Dendritic cell treated with granulocyte-macrophage colony-stimulating factor and Interleukin-4, amounts not matched to agents 40 ng/mL and 50 ng/mL, for 4 days (primary cell): Measurements from ENCODE around the gene TBCD.

ENCODE experiments used
- H3K27ac Mint-ChIP-seq: one replicate; pipeline ENCODE4 v1.8.0; 2022; ENCODE audit warnings: mild to moderate bottlenecking, mixed read lengths
- H3K27me3 Mint-ChIP-seq: one replicate; pipeline ENCODE4 v1.8.0; 2022; ENCODE audit warnings: mild to moderate bottlenecking, mixed read lengths
- H3K36me3 Mint-ChIP-seq: one replicate; pipeline ENCODE4 v1.8.0; 2022; ENCODE audit warnings: low read depth, mixed read lengths
- H3K4me1 Mint-ChIP-seq: one replicate; pipeline ENCODE4 v1.8.0; 2022; ENCODE audit warnings: low read depth, mixed read lengths
- H3K4me3 Mint-ChIP-seq: one replicate; pipeline ENCODE4 v1.8.0; 2022; ENCODE audit warnings: mild to moderate bottlenecking, moderate library complexity, mixed read lengths
- H3K9me3 Mint-ChIP-seq: one replicate; pipeline ENCODE4 v1.8.0; 2022; ENCODE audit warnings: mixed read lengths
- intact Hi-C: fragments of 100-400 bp; cut with micrococcal nuclease; formaldehyde crosslinking; loops from one replicate; pipeline ENCODE4 v1.15.0; 2022

The TBCD gene

DNA sequence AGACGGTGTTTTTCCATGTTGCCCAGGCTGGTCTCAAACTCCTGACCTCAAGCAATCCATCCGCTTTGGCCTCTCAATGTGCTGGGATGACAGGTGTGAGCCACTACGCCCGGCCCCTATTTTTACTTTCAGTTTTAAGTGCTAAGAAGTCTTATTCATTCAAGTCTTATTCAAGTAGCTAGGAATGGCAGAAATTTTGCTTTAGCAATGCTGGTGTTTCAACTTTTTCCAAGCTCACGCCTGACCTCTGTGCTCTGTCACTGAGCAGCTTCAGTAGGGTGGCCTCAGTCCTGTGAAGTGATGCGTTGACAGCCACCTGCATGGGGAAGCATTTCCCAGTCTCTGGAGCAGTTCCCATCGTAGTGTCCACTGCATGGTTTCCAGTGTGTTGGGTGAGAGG, 75.1 kb downstream of the TBCD start:
- intact Hi-C loops = no loop called here
- Mint-ChIP-seq H3K27me3 (no peaks in the 10 kb centered on the region), H3K27ac (no peak overlapping the region)

DNA sequence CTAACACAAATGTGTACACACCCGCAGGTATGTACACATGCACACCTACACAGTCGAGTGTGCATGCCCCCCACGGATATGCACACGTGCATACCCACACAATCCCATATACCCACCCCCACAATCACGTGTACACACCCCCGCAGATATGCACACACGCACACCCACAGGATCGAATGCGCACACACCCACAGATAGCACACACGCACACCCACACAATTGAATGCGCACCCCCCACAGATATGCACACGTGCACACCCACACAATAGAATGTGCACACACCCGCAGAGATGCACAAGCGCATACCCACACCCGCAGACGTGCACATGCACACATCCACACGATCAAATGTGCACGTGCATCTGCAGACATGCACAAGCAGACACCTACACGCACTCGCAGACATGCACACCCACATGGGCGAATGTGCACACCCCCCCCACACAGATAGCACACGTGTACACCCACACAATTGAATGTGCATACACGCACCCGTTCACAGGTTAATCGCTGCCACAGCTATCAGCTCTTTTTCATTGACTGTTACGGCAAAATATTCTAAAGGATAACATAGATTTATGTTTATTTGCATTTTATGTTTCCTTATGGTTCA, 77.1 kb downstream of the TBCD start:
- no peak overlapping the region for H3K27ac Mint-ChIP-seq
- peaks cover 53% of the 10 kb centered on the region for H3K36me3 Mint-ChIP-seq
- H3K27me3 Mint-ChIP-seq = no peaks in the 10 kb centered on the region
- intact Hi-C loops = no loop called here
- no peak overlapping the region for H3K4me3 Mint-ChIP-seq
- no peaks in the 10 kb centered on the region for H3K4me1 Mint-ChIP-seq
- no peaks in the 10 kb centered on the region for H3K9me3 Mint-ChIP-seq

More for the DNA sequence above, 75.1 kb downstream of the TBCD start:
- Mint-ChIP-seq H3K36me3 (peaks cover 52% of the 10 kb centered on the region), H3K9me3 (no peaks in the 10 kb centered on the region), H3K4me3 (no peak overlapping the region), H3K4me1 (no peaks in the 10 kb centered on the region)

DNA sequence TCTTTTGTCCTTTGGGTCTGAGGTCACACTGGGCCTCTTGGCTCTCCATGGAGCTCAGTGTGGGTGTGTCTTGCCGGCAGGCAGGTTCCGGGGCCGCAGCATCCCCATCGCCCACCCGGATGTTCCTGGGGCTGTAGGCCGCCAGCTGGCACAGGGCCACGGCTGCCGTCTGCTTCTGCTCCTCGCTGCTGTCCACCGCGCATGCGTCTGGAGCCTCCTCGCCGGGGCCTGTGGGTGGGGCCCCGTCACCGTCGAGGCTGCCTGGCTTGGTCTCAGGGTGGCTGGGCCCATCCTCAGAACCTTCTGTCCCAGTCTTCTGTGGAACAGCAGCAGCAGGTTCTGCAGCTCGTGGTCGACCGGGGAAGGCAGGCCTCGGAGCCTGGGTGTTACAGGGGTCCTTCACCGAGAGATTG, 78.4 kb downstream of the TBCD start:
- Mint-ChIP-seq H3K4me1 (peaks cover 7% of the 10 kb centered on the region), H3K4me3 (no peak overlapping the region), H3K27ac (no peak overlapping the region), H3K36me3 (peaks cover 53% of the 10 kb centered on the region), H3K27me3 (no peaks in the 10 kb centered on the region), H3K9me3 (no peaks in the 10 kb centered on the region)
- intact Hi-C loops = no loop called here

DNA sequence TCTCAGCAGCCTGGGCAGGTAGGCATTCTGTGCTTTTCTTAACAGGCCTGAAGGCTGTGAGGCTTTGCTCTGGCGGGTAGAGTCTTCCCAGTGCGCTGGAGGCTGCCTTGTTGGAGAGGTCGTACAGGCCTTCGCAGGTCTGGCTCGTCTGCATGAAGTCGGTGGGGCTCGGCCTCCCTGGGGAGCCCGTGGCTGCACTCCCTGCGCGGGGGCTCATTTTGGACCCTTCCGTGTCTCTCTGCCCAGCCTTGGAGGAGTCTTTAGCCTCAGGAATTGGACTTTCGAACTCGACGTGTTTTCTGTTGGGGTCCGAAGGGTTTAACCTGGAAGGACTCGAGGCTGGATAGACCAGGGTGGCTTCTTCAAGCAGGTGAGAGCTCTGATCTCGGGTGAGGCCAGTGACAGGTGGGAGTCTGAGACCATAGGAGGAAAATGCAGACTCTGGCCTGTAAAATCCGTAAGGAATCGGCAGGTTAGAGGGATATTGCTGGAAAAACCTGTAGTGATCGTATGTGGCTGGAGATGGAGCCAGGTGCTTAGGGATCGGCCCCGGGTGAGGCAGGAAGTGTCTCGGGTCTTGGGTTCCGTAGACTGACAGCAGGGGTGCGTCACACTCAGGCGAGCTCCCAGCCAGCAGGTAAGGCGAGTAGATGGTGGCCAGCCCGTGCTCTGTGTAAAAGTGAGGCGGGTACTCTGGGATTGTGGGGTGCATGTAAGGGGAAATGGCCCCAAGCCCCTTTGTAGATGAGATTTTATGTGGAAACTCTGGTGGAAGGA, 79.4 kb downstream of the TBCD start:
- H3K27me3 Mint-ChIP-seq = no peaks in the 10 kb centered on the region
- no peaks in the 10 kb centered on the region for H3K9me3 Mint-ChIP-seq
- no peak overlapping the region for H3K4me3 Mint-ChIP-seq
- intact Hi-C loops = no loop called here
- H3K4me1 Mint-ChIP-seq = peaks cover 17% of the 10 kb centered on the region
- no peak overlapping the region for H3K27ac Mint-ChIP-seq
- peaks cover 53% of the 10 kb centered on the region for H3K36me3 Mint-ChIP-seq

DNA sequence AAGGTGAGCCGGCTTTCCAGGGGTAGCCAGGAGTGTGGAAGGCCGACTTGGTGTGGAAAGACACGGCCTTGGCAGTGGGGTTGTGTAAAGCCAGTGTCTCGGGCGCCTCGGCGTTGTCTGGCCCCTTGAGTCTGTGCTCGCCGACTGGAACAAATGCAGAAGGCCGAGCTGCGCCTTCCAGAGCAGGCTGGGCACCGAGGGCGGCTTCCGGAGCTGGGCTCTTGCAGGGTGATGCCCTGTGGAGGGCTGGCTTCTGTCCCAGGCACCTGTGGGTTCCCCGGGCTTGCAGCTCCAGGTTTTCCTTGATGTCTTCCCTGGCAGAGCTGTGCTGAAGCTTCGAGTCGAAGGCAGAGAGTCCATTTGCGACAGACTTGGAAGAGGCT, 79.9 kb downstream of the TBCD start:
- intact Hi-C loops = no loop called here
- Mint-ChIP-seq H3K9me3 (no peaks in the 10 kb centered on the region), H3K27ac (no peak overlapping the region), H3K27me3 (no peaks in the 10 kb centered on the region), H3K36me3 (peaks cover 53% of the 10 kb centered on the region), H3K4me3 (no peak overlapping the region), H3K4me1 (peaks cover 23% of the 10 kb centered on the region)

DNA sequence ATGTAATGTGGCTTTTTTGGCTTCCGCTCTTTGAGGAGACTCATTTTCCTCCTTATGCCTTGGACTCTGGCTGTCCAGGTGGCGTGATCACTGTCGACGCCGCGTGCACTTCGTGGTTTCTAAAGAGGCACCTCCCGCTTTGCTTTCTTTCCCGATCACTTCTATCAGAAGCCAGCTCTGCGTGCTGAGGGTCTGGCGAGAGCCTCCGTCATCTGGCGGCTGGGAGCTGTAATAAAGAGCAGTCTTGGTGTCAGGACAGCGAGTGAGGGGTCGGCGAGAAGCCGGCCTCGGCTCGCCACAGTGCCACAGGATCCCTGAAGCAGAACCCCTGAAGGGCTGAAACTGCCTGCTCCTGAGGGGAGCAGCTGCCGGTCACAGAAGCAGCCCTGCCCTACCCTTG, 80.5 kb downstream of the TBCD start:
- Mint-ChIP-seq H3K27ac (no peak overlapping the region), H3K4me1 (peaks cover 29% of the 10 kb centered on the region), H3K9me3 (no peaks in the 10 kb centered on the region), H3K4me3 (no peak overlapping the region), H3K36me3 (peaks cover 48% of the 10 kb centered on the region), H3K27me3 (no peaks in the 10 kb centered on the region)
- intact Hi-C loops = no loop called here

DNA sequence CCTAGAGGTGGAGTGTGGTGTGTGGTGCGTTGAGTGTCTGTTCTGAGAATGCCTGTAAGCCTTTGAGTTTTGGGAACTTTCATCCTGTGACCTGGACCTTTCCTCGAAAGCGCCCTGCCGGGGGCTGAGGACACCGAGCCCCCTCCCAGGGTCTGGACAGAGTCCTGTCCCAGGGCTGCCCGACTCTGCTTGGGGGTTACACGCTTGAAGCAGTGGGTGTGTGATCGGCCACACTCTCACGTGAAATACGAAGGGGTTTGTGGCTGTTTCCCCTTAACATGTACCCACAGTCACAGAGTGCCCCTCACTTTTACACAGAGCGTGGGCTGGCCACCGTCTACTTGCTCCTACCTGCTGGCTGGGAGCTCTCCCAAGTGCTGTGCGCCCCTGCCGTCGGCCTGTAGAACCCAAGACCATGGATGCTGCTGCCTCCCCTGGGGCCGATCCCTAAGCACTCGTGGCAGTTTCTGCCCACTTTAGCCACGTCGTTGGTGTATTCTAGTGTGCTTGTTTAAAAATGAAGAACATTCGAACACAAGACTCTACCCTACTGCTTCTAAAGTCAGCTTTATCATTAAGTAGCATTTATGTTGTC, 81.1 kb downstream of the TBCD start:
- intact Hi-C loops = no loop called here
- H3K36me3 Mint-ChIP-seq = peaks cover 42% of the 10 kb centered on the region

DNA sequence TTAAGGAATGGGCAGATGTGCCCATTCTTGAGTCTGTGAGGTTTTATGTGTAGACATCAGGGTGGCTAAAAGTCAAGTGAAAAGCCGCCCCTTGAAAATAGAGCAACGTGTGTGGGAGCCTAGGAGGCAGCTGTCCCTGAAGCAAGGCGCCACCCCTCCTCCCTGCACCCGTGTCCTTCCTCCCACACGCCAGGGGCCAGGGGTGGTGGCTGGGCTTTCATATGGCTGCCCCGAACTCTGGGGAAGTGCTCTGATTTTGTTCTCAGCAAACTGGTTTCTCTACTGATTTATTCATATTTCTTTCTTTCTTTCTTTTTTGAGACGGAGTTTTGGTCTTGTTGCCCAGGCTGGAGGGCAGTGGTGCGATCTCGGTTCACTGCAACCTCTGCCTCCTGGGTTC, 83.3 kb downstream of the TBCD start:
- peak overlapping the region; percentile 45 for H3K27ac Mint-ChIP-seq
- H3K27me3 Mint-ChIP-seq = no peaks in the 10 kb centered on the region
- H3K9me3 Mint-ChIP-seq = no peaks in the 10 kb centered on the region
- intact Hi-C loops = no loop called here
- H3K4me3 Mint-ChIP-seq = peak overlapping the region; percentile 13
- peaks cover 28% of the 10 kb centered on the region for H3K36me3 Mint-ChIP-seq
- H3K4me1 Mint-ChIP-seq = peaks cover 38% of the 10 kb centered on the region

More for the DNA sequence above, 81.1 kb downstream of the TBCD start:
- Mint-ChIP-seq H3K27ac (no peak overlapping the region), H3K9me3 (no peaks in the 10 kb centered on the region), H3K4me3 (no peak overlapping the region), H3K27me3 (no peaks in the 10 kb centered on the region), H3K4me1 (peaks cover 34% of the 10 kb centered on the region)

DNA sequence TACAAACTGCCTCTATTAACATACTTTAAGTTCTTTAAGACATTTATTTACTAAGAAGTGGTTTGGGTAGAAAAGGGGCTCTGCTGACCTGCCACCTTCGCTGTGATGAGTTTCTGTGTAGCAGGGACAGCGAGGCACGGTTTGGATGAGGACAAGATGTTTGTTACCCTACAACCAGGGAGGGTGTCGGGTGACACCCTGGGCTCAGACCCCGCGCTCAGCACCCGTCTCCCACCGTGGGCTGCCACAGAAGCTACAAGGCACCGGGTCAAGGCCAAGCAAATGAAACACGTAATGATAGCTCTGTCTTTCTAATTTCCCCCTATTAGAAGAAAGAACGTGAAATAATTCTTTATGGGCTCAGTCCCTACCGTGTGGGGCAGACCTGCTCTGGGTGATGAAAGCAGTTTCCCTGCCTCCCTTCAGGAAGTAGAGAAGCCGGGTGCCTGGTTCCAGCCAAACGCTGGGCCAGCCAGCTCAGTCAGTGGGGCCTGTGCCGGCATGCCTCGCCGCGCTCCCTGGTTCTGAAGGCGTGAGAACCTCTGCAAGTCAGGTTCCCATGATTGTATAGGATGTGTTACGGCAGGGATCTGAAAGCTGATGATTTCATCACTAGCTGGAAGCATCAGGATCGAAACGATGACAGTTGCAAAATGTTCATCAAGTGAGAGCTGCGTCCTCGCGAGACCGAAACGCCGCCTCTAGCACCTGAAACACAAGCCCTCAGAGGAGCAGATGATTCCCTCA, 84.1 kb downstream of the TBCD start:
- Mint-ChIP-seq H3K36me3 (peaks cover 20% of the 10 kb centered on the region), H3K4me1 (peaks cover 38% of the 10 kb centered on the region), H3K27ac (peak overlapping the region; percentile 45), H3K27me3 (no peaks in the 10 kb centered on the region), H3K9me3 (no peaks in the 10 kb centered on the region), H3K4me3 (no peak overlapping the region)
- intact Hi-C loops = no loop called here

DNA sequence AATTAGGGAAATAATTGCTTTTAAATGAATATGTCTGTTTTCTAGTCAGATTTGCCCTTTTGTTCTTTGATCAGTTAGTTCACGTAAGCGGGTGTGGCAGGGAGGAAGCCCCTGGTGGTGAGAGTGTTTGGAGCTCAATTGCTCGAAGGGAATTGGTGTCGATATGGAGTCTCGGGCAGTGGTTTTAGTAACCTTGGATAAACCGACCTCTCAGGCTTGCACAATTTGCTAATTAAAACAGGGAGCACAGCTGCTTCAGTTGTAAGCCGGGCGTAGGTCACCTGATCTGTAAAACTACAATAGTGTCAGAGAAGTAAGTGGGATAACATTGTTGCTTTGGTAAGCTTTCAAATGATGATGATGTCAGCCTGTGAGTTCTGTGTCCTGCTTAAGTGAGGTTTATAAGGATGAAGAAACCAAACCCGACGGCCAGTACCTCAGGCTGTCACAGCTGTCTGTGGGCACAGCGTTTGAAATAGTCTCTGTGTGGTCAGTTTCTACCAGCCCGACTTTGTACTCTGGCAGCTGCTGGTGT, 85.0 kb downstream of the TBCD start:
- peaks cover 38% of the 10 kb centered on the region for H3K4me1 Mint-ChIP-seq
- no peak overlapping the region for H3K4me3 Mint-ChIP-seq
- no peaks in the 10 kb centered on the region for H3K27me3 Mint-ChIP-seq
- peak overlapping the region; percentile 32 for H3K27ac Mint-ChIP-seq
- peaks cover 12% of the 10 kb centered on the region for H3K36me3 Mint-ChIP-seq
- no peaks in the 10 kb centered on the region for H3K9me3 Mint-ChIP-seq
- intact Hi-C loops = no loop called here

DNA sequence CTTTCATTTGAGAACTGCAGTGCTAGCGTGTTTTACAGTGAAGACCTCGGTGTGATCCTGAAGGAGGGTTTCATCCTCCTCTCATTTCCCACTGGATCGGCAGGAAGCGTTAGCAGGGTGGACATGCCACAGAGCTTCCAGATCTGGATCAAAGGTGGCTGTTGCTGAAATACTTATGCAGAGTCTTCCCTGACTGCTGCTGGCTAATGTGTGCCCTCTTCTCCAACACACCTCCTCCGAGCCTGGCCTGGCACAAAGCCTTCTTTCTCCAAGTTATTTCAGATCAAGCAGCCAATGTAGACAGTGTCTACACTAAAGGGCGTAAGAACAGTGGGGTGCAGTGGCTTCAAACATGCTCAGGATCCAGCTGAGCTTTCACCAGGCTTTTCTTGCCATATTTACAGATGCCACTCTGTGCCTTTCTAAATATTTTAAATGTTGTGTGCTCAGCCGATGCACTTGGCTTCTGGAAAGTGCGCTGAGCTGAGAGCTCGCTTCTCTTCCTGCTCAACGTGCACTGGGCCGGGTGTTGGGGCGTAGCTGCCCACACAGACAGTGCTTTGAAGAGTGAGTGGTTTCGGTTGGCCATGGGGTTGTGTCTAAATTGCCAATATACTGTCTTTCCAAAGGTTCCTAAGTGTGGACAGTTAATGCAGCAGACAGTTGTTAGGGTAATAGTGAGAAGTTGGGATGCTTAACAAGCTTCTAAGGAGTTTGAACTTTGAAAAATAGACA, 85.9 kb downstream of the TBCD start:
- Mint-ChIP-seq H3K27ac (peak overlapping the region; percentile 81), H3K4me1 (peaks cover 38% of the 10 kb centered on the region), H3K4me3 (peak overlapping the region; percentile 58), H3K27me3 (peaks cover 1% of the 10 kb centered on the region), H3K36me3 (peaks cover 8% of the 10 kb centered on the region), H3K9me3 (no peaks in the 10 kb centered on the region)
- intact Hi-C loops = no loop called here

DNA sequence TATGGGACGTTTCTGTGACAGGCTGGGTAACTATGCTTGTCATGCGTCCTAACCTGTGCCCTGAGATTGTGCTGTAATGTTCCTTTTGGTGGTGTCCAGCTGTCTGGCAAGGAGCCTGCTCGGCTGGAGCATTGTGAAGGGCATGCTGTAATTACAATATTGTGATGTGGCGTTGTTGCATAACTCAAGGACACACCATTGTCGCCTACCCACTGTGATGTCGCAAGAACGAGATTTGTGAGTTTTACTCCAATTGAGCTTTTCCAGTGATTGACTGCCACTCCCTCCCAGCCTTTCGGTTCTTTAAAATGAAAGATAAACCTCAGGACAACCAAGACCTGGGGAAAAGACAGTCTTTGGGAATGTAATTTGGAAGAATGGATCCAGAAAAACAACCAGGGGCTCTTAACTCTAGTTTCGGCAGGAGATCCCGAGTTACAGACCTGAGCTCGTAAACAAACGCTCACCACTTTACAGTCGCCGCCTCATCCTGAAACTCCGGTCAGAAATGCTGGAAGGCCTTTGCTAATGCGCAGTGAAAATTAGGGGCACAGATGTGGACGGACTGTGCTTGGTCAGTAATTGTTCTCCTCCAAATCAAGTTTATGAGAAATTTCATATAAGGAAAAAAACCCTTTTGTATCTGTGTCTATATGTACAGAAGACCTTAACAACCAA, 86.7 kb downstream of the TBCD start:
- intact Hi-C loops = no loop called here

More for the DNA sequence above, 86.7 kb downstream of the TBCD start:
- Mint-ChIP-seq H3K4me1 (peaks cover 38% of the 10 kb centered on the region), H3K9me3 (no peaks in the 10 kb centered on the region), H3K27me3 (peaks cover 1% of the 10 kb centered on the region), H3K4me3 (no peak overlapping the region), H3K36me3 (peaks cover 2% of the 10 kb centered on the region), H3K27ac (peak overlapping the region; percentile 81)
